Testis (tissue), 2 donors: Measurements from ENCODE around the gene AP1S3.

Experiments
- POLR2A ChIP-seq: fragments of 450-650 bp; IDR thresholded peaks from one replicate; pipeline ENCODE4 v1.6.1; 2017; ENCODE audit warnings: antibody characterized with exemption, mild to moderate bottlenecking, moderate library complexity
- TF ChIP-seq, protein P1 (sequence below), 3 experiments: fragments of 450-650 bp in 2 of 3; fragments of 200-600 bp in 1 of 3; sonication (generic) in 1 of 3; IDR thresholded peaks; one replicate each; pipeline ENCODE4 v1.5.1; 2016 to 2019; ENCODE audit warnings: antibody characterized with exemption in 3 of 3, mild to moderate bottlenecking in 2 of 3, moderate library complexity in 1 of 3

DNA sequence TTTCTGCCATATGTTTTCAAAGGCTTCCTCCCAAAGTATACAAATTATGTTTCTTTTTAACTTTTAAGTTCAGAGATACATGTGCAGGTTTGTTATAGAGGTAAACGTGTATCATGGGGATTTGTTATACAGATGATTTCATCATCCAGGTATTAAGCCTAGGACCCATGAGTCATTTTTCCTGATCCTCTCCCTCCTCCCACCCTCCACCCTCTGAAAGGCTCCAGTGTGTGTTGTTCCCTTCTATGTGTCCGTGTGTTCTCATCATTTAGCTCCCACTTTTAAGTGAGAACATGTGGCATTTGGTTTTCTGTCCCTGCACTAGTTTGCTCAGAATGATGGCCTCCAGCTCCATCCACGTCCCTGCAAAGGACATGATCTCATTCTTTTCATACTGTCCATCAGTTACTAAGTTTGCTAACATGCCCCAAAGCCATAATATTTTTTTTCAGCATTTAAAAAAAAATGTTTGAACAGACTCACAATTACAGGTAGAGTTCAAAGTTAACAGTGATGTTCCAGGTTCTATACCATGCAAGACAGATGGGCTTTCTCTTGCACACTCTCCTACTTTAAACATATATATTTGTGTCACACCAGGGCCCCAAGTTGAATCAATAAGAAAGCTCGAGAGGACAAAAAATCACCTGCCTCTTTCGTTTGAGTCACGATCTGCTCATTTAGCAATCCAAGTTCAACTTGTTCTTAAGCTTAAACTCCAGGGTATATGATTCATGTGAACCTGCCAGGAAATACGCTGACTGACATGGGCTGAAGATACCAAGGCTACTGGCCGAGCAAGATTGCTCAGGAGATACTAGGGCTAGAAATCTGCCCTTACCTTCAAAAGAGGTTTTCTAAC lies 77.6 kb downstream of the AP1S3 start:
- TF ChIP-seq, protein P1, sequence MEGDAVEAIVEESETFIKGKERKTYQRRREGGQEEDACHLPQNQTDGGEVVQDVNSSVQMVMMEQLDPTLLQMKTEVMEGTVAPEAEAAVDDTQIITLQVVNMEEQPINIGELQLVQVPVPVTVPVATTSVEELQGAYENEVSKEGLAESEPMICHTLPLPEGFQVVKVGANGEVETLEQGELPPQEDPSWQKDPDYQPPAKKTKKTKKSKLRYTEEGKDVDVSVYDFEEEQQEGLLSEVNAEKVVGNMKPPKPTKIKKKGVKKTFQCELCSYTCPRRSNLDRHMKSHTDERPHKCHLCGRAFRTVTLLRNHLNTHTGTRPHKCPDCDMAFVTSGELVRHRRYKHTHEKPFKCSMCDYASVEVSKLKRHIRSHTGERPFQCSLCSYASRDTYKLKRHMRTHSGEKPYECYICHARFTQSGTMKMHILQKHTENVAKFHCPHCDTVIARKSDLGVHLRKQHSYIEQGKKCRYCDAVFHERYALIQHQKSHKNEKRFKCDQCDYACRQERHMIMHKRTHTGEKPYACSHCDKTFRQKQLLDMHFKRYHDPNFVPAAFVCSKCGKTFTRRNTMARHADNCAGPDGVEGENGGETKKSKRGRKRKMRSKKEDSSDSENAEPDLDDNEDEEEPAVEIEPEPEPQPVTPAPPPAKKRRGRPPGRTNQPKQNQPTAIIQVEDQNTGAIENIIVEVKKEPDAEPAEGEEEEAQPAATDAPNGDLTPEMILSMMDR (IDR thresholded peaks at IDR 0.05) = no peak
- TF ChIP-seq POLR2A = no peak
